ENCODE data around the gene TARDBP.
"Not testable (repeated sequence)": the region's sequence is repeated elsewhere in the genome, so short reads cannot be mapped to it uniquely, and the experiment has no call there.

The TARDBP gene

GRCh38 chr1:11012260-11013159 lies at the start of gene TARDBP:
TARDBP (plus strand) TSS chr1:11012654; CDS start chr1:11013728, 1,074 bp downstream.
- peak; percentile 97 for DNase-seq

DNA sequence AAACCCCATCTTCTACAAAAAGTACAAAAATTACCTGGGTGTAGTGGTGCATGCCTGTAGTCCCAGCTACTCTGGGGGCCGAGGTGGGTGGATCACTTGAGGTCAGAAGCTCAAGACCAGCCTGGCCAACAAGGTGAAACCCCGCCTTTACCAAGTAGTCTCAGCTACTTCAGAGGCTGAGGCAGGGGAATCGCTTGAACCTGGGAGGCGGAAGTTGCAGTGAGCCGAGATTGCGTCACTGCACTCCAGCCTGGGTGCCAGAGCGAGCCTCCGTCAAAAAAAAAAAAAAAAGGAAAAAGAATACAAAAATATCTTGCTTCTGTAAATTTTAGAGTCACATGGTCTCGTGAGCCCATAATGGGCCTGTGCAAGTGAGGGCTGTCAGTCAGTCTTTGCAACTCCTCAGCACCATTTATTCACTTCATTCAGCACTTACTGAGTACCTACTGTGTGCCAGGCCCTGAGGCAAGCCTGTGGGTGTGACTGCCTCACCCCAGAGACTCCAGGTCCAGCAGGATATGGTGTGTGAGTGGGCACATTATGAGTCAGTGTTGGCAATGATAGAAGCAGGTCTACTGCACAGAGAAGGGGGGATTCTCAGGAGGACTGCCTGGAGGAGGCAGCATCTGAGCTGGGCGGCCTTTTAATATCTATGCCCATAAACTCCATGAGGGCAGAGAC lies 46.8 kb upstream of the TARDBP start:
- DNase-seq: no peak

- DNase-seq: no peak
Observed at GRCh38 chr1:10967090-10967489, 45.4 kb upstream of the TARDBP start.

GRCh38 chr1:10968411-10968826 lies 44.0 kb upstream of the TARDBP start:
- no peak for DNase-seq

- DNase-seq: no peak
Observed at GRCh38 chr1:10969267-10969970, 43.0 kb upstream of the TARDBP start.

- no peak for DNase-seq
Observed at GRCh38 chr1:10969971-10970332, 42.5 kb upstream of the TARDBP start.

- peak; percentile 22 for DNase-seq
Observed at GRCh38 chr1:10973552-10973951, 38.9 kb upstream of the TARDBP start.

- DNase-seq: no peak
Observed at GRCh38 chr1:10973956-10974881, 38.2 kb upstream of the TARDBP start.

DNA sequence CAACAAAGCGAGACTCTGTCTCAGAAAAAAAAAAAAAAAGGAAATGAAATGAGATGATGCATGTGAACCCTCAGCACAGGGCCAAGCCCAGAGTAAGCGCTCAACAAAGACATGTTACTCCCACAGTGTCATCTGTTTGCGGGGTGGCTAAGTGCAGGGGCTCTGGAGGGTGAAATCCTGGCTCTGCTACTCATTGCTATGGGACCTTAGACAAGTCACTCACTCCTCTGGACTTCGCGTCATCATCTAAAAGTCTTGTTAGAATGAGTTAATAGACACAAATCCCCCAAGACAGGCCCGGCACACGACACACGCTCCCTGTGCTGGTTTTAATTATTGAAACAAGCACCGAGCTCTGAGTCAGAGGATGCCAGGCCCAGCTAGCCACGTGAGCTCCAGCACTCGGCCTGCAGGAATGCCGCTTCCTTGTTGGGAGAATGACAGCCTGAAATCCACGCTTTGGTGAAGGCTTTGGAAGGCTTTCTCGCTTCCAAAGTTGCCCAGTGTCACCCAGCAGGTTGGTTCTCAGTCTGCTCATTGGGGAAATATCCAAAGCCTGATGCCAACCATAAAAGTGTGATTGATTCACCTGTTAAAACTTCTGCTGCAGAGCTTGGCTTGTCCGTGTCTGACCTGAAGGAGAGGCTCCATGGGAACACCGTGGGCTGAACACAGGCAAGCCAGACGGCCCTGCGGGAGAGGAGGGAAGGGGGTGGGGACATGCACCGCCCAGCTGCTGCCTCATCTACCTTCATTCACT lies 36.7 kb upstream of the TARDBP start:
- DNase-seq: peak; percentile 79

DNA sequence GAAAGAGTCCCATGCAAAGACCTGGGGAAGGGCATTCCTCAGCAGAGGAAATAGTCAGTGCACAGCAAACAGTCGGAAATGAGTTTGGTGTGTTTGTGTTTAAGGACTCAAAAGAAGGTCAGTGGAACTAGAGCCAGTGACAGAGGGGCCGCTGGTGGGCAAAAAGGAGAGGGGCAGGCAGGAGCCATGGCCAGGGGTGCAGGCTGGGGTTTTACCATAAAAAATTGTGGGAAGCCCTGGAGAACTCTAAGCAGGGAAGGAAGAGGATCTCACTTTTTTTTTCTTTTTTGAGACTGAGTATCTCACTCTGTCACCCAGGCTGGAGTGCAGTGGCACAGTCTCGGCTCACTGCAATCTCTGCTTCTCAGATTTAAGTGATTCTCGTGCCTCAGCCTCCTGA lies 33.7 kb upstream of the TARDBP start:
- DNase-seq: no peak

GRCh38 chr1:10979483-10979920 lies 33.0 kb upstream of the TARDBP start:
- peak; percentile 29 for DNase-seq

DNA sequence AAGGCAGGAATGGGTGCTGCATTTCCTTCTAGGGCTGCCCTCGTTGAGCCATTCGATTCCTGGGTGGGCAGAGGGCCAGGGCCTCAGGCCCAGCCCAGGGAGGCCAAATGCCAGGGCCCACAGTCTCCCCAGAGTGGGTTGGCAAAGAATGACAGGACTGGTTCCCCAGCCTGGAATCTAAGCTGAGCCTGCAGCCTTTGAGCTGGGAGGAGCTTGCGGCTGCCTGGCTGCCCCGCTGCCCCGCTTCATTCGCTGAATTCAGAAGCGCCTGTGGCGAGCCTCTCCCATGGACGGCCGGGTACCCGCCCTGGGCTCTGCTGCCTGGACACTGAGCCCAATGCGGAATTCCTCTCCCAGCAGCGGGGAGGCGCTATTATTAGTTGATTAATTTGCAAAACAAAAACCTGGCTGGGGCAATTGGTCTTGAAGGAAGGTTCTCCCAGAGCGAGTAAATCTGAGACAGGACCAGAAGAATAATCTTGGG lies 32.3 kb upstream of the TARDBP start:
- peak; percentile 79 for DNase-seq

- peak; percentile 29 for DNase-seq
Observed at GRCh38 chr1:10980841-10981727, 31.4 kb upstream of the TARDBP start.

GRCh38 chr1:10986525-10986890 lies 25.9 kb upstream of the TARDBP start:
- DNase-seq: no peak

DNA sequence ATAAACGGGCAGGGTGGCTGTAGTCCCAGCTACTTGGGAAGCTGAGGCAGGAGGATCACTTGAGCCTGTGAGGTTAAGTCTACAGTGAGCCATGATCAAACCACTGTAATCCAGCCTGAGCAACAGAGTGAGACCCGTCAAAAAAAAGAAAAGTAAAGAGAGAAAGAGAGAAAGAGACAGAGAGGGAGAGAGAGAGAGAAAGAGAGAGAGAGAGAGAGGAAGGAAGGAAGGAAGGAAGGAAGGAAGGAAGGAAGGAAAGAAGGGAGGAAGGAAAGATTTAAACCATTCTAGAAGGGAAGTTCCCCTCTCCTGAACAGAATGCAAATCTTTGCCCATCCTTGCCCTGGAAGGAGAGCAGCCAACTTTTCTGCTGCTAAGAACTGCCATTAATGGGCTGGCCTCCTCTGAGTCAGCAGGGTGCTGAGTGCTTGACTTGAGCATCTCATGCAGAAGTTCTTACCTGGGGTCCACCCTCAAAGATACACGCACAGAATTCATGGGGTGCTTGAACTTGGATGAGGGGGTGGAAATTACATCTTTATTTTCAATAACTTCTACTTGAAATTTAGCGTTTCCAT lies 24.5 kb upstream of the TARDBP start:
- DNase-seq: no peak

DNA sequence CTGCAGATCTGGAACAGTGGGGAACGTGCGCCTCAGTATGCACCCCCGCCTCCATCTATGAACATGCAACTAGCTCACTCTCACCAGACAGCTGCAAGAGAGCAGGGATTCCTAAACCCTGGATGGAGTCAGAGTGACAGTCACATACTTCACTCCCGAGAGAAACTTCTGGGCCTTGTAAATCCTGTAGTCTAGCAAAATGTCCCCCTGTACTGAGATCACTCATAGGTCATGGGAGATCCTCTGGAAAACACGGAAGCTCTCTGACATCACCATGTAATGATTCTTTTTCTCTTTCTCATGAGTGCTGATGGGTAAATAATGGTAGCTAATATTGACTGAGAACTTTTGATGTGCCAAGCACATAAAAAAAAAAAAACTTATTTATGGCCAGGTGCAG lies 23.4 kb upstream of the TARDBP start:
- no peak for DNase-seq

DNA sequence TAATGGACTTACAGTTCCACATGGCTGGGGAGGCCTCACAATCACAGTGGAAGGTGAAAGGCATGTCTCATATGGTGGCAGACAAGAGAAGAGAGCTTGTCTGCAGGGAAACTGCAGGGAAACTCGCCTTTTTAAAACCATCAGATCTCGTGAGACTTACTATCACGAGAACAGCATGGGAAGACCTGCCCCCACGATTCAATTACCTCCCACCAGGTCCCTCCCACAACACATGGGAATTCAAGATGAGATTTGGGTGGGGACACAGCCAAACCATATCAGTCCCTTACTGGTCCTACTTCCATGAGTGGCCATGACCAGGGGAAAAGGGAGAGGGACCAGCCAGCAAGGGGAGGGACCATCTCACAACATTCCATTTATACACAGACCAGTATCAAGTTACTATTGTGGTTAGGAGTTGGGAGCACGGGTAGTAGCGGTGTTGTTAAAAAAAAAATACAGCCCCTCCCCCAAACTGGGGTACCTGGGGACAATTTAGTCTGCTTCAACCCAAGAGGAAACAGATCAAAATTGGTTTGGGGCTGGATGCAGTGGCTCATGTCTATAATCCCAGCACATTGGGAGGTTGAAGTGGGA lies 22.4 kb upstream of the TARDBP start:
- not testable (repeated sequence) for DNase-seq

GRCh38 chr1:10990828-10991227 lies 21.6 kb upstream of the TARDBP start:
- no peak for DNase-seq

DNA sequence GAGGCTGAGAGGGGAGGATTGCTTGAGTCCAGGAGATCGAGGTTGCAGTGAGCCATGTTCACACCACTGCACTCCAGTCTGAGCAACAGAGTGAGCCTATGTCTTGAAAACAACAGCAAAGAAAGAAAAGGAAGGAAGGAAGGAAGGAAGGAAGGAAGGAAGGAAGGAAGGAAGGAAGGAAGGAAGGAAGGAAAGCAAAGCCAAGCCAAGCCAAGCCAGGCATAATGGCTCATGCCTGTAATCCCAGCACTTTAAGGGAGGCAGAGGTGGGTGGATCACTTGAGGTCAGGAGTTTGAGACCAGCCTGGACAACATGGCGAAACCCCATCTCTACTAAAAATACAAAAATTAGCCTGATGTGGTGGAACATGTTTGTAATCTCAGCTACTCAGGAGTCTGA lies 20.4 kb upstream of the TARDBP start:
- DNase-seq: not testable (repeated sequence)

DNA sequence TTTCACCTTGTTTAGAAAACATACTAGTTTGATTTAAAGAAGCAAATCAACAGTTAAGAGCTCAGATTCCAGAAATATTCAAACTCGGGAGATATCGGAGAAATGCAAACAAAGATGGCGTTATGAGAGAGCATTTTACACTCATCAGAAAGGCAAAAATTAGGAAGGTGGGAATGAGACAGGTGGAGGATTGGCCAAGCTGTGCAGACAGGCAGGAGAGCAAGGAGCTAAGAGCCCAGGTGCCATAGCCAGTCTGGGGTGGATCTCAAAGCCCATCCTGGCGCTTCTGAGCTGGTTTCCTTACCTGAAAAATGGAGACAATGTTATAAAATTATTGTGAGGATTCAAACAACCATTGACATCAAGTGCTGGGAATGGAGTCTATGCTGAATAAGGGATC lies 19.6 kb upstream of the TARDBP start:
- no peak for DNase-seq
